Uterus (tissue), 4 donors: Measurements from ENCODE around the gene NFRKB. TPM values are rescaled to one million over a fixed set of nuclear protein-coding genes. Genes with fewer than 3 reads are reported as not detected.
"Not testable (repeated sequence)": the region's sequence is repeated elsewhere in the genome, so short reads cannot be mapped to it uniquely, and the experiment has no call there.

Experiments
- DNase-seq, 2 donors: peaks; one replicate each; pipeline ENCODE4 v3.0.0-alpha.2; 2019 to 2020
- H3K27ac ChIP-seq, 2 donors: fragments of 200-600 bp; sonication (generic); 1 replicate in 1 of 2; 2 replicates in 1 of 2; pipeline ENCODE4 v1.5.1; 2016 to 2018
- H3K27me3 ChIP-seq, 2 donors: fragments of 200-600 bp; sonication (generic); one replicate each; pipeline ENCODE4 v1.5.1; 2018 to 2019; ENCODE audit warnings: control low read depth in 1 of 2
- H3K36me3 ChIP-seq, 2 donors: fragments of 200-600 bp; sonication (generic); one replicate each; pipeline ENCODE4 v1.5.1; 2019; ENCODE audit warnings: control low read depth in 1 of 2
- H3K4me1 ChIP-seq, 2 donors: fragments of 200-600 bp; sonication (generic); one replicate each; pipeline ENCODE4 v1.5.1; 2018 to 2019; ENCODE audit warnings: control low read depth in 1 of 2
- H3K4me3 ChIP-seq, 2 donors: fragments of 200-600 bp; sonication (generic); 1 replicate in 1 of 2; 2 replicates in 1 of 2; pipeline ENCODE4 v1.5.1; 2018 to 2019; ENCODE audit warnings: mild to moderate bottlenecking in 1 of 2
- H3K9me3 ChIP-seq, 2 donors: fragments of 200-600 bp; sonication (generic); one replicate each; pipeline ENCODE4 v1.5.1; 2019; ENCODE audit warnings: control low read depth in 1 of 2
- CTCF ChIP-seq, 4 experiments: fragments of 200-600 bp in 2 of 4; fragments of 450-650 bp in 2 of 4; sonication (generic) in 2 of 4; IDR thresholded peaks; one replicate each; pipeline ENCODE4 v1.5.1; 2016 to 2019; ENCODE audit warnings: antibody characterized with exemption in 4 of 4, mild to moderate bottlenecking in 2 of 4, moderate library complexity in 1 of 4
- POLR2A ChIP-seq, 2 donors: fragments of 450-650 bp; IDR thresholded peaks; one replicate each; pipeline ENCODE4 v1.6.1; 2016; ENCODE audit warnings: antibody characterized with exemption in 2 of 2, mild to moderate bottlenecking in 1 of 2, moderate library complexity in 1 of 2
- intact Hi-C: fragments of 100-400 bp; cut with DNase I; formaldehyde crosslinking; loops from one replicate; pipeline ENCODE4 v1.15.1; 2023; ENCODE audit warnings: low total_unique reads
- total RNA-seq, 4 donors: library from RNA; depleted of rRNA in 3 of 4; stranded (reverse); fragments of >200 nt in 3 of 4; gene quantifications; one replicate each; pipeline versions ENCODE4 v1.1.0 to v1.2.4, GENCODE V29; 2014 to 2023
- donor health status: DM: yes; HTN: yes; CAD: no.

The NFRKB gene
- total RNA-seq, 4 donors from 2014 or later: 8.8 to 59.6 (median 34.6) TPM

DNA sequence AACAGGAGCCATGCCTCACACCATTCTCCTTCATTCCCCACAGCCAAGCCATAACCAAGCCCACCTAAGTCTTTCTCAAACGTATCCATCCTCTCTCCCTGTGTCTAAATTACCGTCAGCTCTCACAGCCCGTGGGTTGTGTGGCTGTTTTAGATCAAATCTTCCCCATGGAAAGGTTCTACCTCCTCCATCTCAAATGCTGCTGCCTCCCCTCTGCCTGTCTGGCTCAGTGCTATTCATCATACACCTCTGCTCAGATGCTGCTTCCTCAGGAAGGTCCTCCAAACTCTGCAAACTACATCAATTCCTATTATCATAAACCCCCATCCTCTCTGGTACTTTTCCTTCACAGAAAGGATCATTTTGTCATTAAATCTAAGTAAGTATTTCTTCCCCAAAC is 15.1 kb downstream of the NFRKB start:
- no peaks in the 10 kb centered on the region for H3K36me3 ChIP-seq
- H3K4me3 ChIP-seq: no peak overlapping the region
- H3K27me3 ChIP-seq: no peaks in the 10 kb centered on the region
- TF ChIP-seq CTCF (IDR thresholded peaks at IDR 0.05): no peak
- no peak for TF ChIP-seq POLR2A (IDR thresholded peaks at IDR 0.05)
- no peak for DNase-seq
- intact Hi-C loops: no loop called here
- no peaks in the 10 kb centered on the region for H3K9me3 ChIP-seq
- H3K4me1 ChIP-seq: no peaks in the 10 kb centered on the region
- H3K27ac ChIP-seq: no peak overlapping the region

DNA sequence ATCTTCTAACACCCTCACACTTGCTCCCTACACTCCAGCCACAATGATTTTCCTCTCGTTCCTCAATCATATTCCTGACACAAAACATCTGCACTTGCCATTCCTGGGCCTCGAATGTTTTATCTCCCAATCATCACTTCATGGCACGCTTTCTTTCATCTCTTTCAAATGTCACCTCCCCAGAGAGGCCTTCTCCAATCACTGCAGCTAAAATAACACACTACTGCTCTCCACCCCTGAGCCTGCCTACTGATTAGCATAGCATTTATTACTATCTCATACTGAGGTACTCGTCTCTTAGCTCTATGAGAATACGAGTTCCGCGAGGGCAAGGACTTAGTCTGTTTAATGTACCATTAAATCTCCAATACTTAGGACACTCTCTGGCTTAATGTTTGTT is 23.5 kb downstream of the NFRKB start:
- intact Hi-C loops: no loop called here
- TF ChIP-seq CTCF (IDR thresholded peaks at IDR 0.05) (no peak), POLR2A (IDR thresholded peaks at IDR 0.05) (no peak)
- DNase-seq: no peak
- Histone ChIP-seq H3K4me3 (no peak overlapping the region), H3K4me1 (no peaks in the 10 kb centered on the region), H3K27ac (no peak overlapping the region), H3K27me3 (no peaks in the 10 kb centered on the region), H3K36me3 (no peaks in the 10 kb centered on the region), H3K9me3 (no peaks in the 10 kb centered on the region)

GRCh38 chr11:129868626-129869025 is 26.8 kb downstream of the NFRKB start:
- H3K27ac ChIP-seq, DNase-seq, H3K9me3 ChIP-seq, intact Hi-C loops, H3K36me3 ChIP-seq, H3K4me1 ChIP-seq, H3K4me3 ChIP-seq, H3K27me3 ChIP-seq: not testable (repeated sequence)

- intact Hi-C loops: no loop called here
- Histone ChIP-seq H3K27ac (no peak overlapping the region), H3K36me3 (no peaks in the 10 kb centered on the region), H3K4me1 (no peaks in the 10 kb centered on the region), H3K27me3 (no peaks in the 10 kb centered on the region), H3K9me3 (no peaks in the 10 kb centered on the region), H3K4me3 (no peak overlapping the region)
- DNase-seq: no peak
- TF ChIP-seq CTCF (IDR thresholded peaks at IDR 0.05): no peak
- no peak for TF ChIP-seq POLR2A (IDR thresholded peaks at IDR 0.05)
Observed at GRCh38 chr11:129866311-129866710, 29.1 kb downstream of the NFRKB start.

- DNase-seq: no peak
- intact Hi-C loops: no loop called here
- H3K27me3 ChIP-seq: no peaks in the 10 kb centered on the region
- TF ChIP-seq CTCF (IDR thresholded peaks at IDR 0.05): no peak
- TF ChIP-seq POLR2A (IDR thresholded peaks at IDR 0.05): no peak
- H3K9me3 ChIP-seq: no peaks in the 10 kb centered on the region
- H3K27ac ChIP-seq: no peak overlapping the region
- no peaks in the 10 kb centered on the region for H3K4me1 ChIP-seq
- no peak overlapping the region for H3K4me3 ChIP-seq
- no peaks in the 10 kb centered on the region for H3K36me3 ChIP-seq
Observed at GRCh38 chr11:129865701-129866100, 29.7 kb downstream of the NFRKB start.

DNA sequence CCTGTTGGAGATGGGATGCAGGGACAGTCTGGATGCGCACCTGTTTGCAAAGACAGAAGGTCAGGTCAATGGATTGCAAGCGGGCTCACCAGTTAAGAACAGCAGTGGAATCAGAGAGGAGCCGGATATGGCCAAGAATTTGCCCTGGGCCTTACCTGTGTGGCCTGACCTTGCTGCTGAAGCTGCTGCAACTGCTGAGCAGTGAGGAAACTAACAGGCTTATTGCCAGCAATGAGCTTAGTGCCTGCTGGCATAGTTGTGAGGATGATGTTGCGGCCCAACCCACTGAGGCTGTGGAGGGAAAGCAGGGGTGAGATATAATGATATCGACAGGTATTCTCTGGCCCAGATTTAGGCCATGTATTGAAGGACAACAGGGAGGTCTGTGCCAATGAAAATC is 30.6 kb downstream of the NFRKB start:
- Histone ChIP-seq H3K27me3 (no peaks in the 10 kb centered on the region), H3K4me3 (no peak overlapping the region), H3K27ac (no peak overlapping the region), H3K36me3 (no peaks in the 10 kb centered on the region), H3K9me3 (no peaks in the 10 kb centered on the region), H3K4me1 (no peaks in the 10 kb centered on the region)
- TF ChIP-seq POLR2A (IDR thresholded peaks at IDR 0.05) (no peak), CTCF (IDR thresholded peaks at IDR 0.05) (no peak)
- no peak for DNase-seq
- intact Hi-C loops: no loop called here
